GM18526 (cell line): Measurements from ENCODE around the gene POU3F3.

Source experiments
- POLR2A ChIP-seq: IDR thresholded peaks from 3 replicates; pipeline ENCODE4 v1.6.1; 2011; ENCODE audit not compliant: insufficient read length; ENCODE audit errors: extremely low read depth

POU3F3 gene

DNA sequence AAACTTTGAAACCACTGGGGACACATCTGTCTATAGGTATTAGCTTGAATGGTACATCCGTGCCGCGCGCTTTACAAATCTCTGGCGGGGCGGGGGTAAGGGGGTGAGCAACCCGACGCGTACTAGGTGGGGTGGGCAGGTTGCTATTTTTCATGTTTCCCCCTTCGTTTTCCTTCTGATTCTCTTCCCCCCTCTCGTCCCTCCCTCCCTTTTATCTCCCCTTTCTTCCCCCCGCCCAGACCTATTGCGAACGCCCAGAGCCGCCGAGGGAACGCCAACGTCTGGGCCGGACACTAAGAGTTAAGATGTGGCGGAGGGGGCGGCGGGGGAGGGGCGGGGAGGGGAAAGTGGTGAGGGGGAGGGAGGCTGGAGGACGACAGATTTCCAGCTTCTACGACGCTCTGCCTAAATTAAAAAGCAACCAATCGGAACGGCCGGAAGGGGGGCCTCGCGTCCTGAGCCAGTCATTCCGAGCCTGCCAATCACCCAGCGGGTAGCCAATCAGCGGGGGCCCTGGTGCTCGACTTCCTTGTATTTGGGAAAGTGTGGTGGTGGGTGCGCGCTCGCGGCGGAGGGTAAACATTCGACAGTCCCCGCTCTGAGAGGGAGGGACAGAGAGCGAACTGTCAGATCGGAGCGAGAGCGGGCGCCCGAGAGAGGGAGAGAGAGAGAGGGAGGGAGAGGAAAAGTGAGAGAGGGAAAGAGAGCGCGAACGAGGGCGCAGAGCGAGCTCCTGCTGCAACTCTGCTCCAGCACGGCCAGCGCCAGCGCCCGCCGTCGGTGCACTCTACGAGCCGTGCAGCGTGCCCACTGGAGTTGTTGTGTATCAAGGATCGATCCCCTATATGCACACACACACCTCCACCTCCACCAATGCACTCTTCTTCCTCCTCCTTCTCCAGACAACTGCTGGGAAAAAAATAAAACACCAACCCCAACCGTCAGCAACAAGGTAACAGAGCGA is at the start of gene POU3F3:
TSS of gene POU3F3 (plus strand) at position 582 of the 964 bp plus-strand sequence. CDS start 1,396 bp downstream, outside the sequence.
- no peak for TF ChIP-seq POLR2A

DNA sequence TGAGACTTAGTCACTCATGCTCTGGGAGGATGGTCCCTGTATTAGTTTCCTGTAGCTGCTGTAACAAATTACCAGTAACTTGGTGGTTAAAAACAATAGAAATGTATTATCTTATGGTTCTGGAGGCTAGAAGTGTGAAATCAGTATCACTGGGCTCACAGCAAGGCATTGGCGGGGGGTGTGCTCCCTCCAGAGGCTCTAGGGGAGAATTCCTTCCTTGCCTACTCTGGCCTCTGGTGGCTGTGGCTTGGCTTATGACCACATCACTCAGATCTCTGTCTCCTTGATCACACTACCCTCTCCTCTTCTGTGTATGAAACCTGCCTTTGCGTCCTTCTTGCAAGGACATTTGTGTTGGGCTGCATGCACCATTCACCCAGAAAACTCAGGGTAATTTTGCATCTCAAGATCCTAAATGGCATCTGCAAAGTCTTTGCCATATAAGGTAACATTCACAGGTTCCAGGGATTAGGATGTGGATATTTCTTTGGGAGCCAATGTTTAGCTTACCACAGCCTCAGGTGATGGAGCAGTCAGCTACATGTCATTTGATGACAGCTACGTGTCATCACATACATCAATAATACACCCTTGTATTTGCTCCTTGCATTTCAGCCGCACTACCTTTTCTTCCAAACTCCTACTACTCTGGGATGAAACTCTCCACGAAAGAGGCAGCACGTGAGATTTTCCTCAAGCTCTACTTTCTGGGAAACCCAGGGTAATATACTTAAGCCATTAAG is 49.6 kb upstream of the POU3F3 start:
- TF ChIP-seq POLR2A: no peak

DNA sequence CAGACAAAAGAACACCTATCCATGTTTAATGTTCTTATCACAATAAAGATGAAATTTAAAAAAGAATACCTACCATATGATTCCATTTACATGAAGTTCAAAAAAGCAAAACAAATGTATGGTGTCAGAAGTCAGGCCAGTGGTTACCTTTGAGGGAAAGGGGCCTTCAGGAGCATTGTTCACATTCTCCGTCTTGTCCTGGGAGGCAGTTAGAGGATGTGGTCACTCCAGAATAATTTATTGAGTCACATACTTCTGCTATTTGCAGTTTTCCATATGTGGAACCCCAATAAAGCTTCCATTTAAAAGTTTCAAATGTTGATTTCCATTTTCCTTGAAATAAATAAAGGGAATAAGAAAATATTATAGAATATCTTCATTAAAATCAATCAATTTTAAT is 41.6 kb upstream of the POU3F3 start:
- TF ChIP-seq POLR2A: no peak

DNA sequence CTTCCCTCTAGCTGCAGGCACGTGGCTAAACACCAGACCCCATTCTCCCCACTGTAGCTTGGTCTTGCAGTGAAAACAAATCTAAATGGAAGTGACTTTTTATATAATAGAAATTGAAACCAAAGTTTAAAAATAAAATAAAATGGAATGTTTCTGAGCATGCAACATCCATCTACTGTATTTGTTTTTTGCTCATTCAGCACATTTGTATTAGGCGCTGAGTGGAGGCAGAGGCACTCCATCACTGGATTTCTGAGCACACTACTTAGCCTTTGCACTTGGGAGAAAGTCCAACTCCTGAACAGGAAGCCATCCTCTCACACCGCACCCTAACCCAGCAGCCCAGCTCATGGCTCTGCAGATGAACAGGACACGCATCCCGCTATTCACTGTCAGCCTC is 37.8 kb upstream of the POU3F3 start:
- TF ChIP-seq POLR2A: no peak

DNA sequence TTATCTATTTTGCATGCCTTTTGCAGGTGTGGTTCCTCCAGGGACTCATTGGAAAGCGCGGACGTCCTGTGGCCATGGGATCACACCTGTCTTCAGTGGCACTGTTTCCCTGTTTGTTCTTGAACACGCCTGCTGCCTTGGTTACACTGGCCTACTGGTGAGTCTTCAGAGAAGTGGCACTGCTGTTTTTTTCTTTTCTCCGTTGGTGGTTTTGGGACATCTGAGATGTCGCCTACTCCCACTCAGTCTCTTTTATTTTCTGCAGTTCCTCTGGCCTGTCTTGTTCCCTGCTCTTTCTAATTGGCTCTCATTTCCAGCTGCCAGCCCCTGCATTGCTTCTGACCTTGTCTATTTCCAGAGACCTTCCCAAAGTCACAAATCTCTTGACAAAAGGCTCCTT is 35.7 kb upstream of the POU3F3 start:
- no peak for TF ChIP-seq POLR2A

DNA sequence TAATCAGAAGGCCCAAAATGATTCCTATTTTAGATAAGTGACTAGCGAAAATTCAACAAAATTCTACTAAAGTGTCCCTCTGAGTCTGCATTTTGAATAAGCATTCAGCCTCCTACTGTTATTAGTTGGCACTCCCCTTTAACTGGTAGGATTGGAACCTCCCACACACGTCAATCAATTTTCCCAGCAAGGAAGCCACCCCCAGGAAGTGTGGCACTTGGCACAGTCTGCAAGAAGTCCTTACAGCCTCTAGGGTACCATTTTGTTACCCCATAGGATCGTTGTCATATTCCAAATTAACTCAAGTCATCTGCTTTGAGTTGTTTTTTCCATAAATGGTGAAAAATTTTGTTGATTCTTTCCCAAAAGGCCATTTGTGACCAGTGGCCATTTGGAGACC is 33.8 kb upstream of the POU3F3 start:
- no peak for TF ChIP-seq POLR2A

DNA sequence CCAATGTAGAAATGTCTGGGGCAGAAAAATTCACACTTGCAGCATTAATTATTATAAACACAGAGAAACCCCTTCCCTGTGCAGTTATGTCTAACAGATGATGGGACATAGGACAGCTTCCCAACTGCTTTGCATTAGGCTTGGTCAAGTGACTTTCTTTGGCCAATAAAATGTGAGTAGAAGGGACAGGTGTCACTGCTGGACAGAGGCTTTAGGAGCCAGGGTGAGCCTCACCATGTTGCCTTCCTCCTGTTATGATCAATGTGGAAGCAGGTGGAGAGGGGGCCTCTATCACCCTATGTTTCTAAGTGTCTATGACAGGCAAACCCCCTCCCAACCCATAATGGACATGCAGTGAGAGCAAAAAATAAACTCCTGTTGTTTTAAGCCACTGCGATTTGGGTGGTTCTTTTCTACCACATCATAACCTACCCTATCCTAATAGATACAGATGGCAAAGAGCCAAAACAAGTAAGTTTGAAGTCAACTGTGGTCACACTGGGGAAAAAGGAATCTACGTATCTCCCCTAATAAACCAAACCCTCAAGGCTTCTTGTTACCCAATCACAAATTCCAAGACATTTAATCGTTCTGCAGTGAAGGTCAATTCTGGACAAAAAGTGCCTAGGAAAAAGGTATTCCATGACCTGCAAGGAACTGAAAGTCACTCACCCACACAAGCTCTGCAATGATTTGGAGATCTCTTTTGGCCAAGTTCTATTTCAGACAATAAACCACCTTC is 28.6 kb upstream of the POU3F3 start:
- no peak for TF ChIP-seq POLR2A

DNA sequence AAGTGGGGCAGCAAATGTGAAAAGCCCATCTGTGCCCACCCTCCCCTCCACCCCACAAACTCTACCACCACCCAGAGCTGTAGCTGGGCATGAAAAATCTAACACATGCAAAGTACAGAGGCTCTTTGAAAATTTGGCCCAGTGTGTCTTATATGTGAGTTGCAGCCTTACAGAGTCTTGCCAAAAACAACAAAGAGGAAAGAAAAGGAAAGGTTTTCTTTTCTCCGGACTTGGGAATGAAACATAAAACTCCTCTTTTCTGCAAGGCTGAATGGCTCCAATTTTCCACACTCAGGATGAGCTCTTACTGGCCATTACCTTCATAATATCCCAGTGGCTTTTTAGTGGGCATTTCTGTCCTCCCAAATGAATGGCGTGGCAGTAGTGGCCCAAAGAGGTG is 27.9 kb upstream of the POU3F3 start:
- no peak for TF ChIP-seq POLR2A

DNA sequence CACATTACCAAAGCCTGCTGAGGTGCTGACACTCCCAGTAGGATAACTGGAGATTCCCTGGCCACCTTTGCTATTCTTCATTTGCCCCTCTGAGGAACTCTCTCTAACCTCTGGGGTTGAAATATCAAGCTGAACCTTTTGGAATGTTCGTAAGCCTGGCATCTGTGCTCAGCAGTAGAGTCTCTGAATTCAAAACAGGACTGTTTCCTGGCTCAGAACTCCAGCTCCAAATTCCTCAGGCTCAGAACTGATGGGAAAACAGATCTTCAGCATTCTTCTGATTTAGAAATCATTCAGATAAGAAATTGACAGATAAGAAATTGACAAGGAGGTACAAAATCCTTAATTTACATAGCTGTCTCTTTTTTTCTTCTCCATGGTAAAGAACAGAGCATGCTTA is 22.2 kb upstream of the POU3F3 start:
- no peak for TF ChIP-seq POLR2A

DNA sequence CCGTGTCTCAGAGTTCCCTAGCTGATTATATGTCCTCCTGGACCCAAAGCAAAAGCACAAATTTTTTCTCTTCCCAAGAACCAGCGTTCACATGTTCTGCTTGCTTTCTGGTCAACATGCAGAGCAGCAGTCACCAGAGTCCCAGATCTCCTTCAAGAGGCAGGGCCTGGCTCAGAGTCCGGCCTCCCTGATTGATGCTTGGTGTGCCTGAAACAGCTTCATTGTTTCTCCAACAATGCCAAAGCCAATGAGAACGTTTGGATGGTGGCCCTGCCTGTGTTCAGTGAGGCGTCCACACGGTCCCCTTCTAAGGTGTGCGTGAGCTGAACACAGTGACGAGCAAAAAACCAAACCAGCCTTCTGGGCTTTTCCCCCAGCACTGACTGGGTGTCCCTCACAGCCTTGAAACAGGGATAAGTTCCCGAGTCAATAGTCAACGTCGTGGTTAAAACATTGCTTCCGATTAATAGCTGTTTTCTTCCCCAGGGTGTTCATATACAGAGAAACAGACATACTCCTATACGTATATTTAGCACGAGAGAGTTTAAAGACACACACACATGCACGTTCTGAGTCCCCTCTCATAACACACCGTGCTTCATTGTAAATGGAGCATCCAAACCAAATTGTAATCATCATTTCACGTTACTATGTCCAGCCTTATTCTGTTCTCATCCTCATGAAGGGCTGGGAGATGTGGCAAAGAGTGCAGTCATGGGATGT is 19.3 kb upstream of the POU3F3 start:
- TF ChIP-seq POLR2A: no peak

DNA sequence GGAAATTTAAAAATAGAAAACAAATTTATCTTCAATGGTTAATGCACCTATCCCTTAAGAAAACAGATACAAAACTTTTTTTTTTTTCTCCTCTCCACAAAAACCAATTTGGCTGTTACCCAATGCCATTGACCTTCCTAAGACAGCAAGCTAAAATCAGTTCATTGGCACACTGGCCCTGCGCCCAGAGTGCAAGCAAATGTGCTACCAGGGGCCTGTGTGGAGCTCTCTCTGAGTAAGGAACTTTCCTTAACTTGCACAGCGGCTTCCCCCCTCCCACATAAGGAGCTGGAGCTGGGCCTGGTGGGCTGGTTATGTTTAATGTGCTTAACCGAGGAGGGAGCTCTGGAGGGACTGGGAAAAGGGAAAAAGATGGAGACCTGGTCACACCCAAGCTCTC is 17.6 kb upstream of the POU3F3 start:
- no peak for TF ChIP-seq POLR2A

DNA sequence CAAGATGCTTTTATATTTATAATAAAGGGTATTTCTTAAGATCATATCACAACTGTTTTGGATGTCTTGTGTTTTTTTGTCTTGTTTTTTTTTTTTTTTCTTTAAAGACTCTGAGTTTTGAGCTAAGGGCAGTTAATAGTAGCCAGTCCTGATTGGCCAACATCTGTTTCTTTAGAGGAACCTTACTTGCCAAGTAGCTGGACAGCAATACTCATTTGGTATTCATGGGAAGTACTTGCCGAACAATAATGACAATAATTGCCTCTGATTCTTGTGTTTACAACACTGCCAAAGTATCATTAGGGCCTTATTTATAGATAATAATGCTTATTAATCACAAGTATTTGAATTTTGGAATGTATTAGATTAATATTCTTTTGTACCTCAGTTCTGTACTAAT is 17.1 kb upstream of the POU3F3 start:
- TF ChIP-seq POLR2A: no peak

DNA sequence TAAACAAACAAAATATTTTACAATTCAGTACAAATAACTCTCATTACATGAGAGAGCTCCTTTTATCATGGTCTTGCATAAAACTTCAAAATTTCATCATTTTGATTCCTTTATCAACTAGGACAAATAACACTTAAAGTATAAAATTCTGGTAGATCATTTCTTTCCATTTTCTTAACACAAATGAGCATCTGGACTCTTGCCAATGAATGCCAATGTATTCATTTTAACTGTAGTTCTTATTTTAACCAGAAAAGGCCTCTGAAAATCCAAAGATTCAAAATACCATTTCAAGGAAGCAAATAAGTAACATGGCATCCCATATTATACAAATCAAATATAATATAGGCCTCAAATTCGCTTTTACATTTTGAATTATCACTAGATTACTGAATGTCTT is 13.8 kb upstream of the POU3F3 start:
- TF ChIP-seq POLR2A: no peak

DNA sequence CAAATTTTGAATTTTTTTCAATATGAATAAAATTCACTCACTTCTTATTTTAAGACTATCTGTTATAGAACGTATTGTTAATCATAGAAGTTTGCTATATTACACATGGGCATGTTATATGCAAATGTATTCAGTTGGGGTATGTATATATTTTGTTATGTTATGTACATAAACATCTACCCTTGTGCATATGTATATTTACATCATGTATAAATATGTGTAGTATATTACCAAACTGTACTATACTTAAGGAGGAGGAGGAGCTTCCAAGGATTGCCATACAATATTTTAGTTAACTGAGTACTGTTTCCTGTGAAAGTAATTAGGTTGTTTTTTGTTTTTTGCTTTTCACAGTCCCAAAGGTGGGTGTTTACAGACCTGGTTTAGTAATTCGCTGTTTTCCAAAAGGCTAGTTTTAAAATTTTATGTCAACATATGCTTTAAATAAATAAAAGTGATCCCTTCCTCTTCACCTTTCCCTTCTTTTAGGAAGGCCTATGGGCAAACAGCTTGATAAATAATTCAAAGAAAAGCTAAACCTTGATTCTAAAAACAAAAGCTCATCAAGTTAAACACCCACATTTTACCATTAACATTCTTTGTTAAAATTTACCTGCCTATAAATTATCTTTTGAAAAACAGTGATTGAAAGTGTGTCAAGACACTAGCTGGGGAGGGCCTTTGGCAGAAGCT is 12.9 kb upstream of the POU3F3 start:
- no peak for TF ChIP-seq POLR2A
